A673 (cell line): ENCODE measurements around the gene EVPL.

ENCODE experiments used
- EZH2 ChIP-seq: fragments of 200-600 bp; sonication (generic); IDR thresholded peaks from 2 replicates; pipeline ENCODE4 v1.6.1; 2017; ENCODE audit warnings: borderline replicate concordance, low read depth, mild to moderate bottlenecking, mixed read lengths, antibody characterized with exemption, low read length; ENCODE audit not compliant: poor library complexity, severe bottlenecking
- TF ChIP-seq, protein P1 (sequence below): fragments of 300-800, 200-600 bp; sonication (generic); conservative IDR thresholded peaks from 2 replicates; pipeline ENCODE4 v1.5.1; 2017; ENCODE audit warnings: low read depth, mild to moderate bottlenecking, antibody characterized with exemption, low read length, moderate library complexity, mixed read lengths

DNA sequence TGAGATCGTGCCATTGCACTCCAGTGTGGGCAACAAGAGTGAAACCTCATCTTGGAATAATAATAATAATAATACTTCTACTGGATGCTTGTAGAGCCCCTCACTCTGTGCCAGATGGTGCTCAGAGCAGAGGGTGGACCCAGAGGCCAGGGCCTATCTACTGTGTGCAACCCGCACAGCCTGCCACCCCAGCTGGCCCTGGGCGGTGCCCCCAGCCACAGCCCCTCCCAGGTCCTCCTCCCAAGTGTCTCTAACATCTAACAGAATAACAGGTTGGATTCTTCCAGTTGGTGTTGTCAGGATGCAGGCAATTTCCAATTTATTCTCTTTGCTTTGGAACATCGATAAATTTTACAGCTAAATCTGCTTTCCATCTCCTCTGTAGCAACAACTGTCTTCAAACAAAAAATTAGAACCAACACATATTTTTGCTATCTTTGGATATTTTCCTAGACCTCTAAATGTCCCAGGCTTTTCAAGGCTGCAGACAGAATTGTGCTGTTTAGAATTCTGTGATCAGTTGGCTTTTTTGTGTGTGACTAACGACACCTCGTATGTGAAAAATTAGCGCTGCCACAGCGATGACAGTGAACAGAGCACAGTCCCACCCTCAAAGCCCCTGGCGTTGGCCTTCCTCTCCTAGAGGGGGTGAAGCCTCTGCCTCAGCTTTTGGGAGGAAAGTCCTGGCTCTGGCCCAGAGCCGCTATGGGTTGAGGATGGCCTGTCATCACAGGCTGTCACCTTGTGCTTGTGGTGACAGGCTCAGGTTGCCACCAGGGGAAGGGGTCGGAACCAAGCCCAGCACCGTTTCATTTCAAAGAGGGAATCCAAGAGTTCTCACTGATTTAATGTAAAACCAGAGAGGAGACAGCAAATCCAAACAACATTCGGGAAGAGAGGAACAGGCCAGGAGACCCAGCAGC, 7.6 kb upstream of the EVPL start:
- TF ChIP-seq, protein P1, sequence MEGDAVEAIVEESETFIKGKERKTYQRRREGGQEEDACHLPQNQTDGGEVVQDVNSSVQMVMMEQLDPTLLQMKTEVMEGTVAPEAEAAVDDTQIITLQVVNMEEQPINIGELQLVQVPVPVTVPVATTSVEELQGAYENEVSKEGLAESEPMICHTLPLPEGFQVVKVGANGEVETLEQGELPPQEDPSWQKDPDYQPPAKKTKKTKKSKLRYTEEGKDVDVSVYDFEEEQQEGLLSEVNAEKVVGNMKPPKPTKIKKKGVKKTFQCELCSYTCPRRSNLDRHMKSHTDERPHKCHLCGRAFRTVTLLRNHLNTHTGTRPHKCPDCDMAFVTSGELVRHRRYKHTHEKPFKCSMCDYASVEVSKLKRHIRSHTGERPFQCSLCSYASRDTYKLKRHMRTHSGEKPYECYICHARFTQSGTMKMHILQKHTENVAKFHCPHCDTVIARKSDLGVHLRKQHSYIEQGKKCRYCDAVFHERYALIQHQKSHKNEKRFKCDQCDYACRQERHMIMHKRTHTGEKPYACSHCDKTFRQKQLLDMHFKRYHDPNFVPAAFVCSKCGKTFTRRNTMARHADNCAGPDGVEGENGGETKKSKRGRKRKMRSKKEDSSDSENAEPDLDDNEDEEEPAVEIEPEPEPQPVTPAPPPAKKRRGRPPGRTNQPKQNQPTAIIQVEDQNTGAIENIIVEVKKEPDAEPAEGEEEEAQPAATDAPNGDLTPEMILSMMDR, result no peak
- no peak for TF ChIP-seq EZH2
